NCI-H774 (cell line): ENCODE measurements around the gene ITGB5.
"Not testable (repeated sequence)": the region's sequence is repeated elsewhere in the genome, so short reads cannot be mapped to it uniquely, and the experiment has no call there.

ENCODE experiments used
- DNase-seq: peaks from one replicate; lab custom pipeline; 2025; lab: John Stamatoyannopoulos, UW

ITGB5 gene

DNA sequence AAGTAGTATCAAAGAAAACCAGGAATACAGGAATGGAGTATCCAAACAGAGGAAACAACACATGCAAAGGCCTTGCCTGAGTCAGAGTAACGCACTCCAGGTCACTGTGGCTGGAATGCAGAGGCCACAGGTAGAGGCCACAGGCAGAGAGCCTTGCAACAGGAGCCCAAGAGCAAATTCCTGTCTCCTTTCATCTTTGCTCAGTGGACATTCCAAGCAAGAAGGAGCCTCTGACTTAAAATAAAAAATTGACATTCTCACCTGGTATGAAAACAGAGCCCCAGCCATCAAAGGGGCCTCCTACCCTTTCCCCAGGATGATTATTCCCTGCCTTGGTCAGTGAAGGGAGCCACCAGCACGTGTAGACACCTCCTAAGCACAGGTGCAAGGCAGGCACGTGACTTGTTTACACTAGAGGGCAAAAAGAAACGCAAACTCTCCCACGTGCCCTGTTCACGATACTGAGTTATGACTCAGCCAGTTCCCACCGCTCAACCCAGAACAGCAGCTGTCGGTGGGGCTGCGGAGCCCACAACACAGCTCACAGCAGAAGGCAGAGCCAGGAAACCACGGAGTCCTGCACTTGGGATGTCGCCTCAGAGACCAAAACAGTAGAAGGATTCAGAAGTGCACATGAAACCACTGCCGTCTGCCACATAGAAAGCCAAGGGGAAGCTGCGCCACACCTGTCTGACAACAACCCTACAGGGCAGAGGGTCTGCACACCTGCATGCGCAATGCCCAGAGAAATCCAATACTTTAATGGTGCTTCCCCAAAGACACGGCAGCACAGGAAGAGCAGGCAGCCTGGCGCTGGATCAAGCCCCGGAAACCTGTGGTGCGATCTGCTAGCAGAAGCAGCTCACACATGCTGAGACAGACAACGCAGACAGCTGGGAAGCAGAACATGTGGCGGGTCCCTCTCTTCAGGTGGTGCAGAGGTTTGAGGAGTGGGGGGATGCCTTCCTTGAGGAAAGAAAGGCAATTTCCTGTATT lies 52.1 kb downstream of the ITGB5 start:
- DNase-seq = peak; percentile 47

- no peak for DNase-seq
Measured at GRCh38 chr3:124833710-124834332, 53.3 kb downstream of the ITGB5 start.

- DNase-seq = no peak
Measured at GRCh38 chr3:124832782-124833709, 54.1 kb downstream of the ITGB5 start.

DNA sequence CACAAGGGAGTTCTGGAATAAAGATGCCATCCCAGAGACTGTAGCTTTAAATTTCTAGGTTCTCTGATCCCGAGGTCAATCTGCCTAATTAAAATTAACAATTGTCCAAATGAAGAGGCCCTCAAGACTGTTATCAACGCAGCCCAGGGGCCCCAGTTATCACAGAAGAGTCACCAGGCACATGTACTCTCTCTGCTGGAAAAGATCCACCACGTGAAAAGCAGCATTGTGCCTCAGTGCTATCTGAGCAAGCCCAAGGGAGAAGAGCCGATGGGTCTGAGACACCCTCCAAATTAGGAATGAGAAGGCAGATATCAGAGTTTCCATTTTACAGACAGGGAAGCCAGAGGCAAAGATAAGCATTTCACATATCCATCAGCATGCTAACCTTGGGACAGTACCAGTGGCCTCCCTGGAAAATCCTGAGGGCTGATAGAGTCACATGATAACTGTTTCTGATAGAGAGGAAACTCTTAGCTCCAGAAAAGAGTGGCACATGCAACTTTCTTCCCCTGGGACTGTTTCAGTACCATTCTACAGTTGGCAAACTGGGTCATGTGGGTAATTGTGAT lies 55.5 kb downstream of the ITGB5 start:
- no peak for DNase-seq

DNA sequence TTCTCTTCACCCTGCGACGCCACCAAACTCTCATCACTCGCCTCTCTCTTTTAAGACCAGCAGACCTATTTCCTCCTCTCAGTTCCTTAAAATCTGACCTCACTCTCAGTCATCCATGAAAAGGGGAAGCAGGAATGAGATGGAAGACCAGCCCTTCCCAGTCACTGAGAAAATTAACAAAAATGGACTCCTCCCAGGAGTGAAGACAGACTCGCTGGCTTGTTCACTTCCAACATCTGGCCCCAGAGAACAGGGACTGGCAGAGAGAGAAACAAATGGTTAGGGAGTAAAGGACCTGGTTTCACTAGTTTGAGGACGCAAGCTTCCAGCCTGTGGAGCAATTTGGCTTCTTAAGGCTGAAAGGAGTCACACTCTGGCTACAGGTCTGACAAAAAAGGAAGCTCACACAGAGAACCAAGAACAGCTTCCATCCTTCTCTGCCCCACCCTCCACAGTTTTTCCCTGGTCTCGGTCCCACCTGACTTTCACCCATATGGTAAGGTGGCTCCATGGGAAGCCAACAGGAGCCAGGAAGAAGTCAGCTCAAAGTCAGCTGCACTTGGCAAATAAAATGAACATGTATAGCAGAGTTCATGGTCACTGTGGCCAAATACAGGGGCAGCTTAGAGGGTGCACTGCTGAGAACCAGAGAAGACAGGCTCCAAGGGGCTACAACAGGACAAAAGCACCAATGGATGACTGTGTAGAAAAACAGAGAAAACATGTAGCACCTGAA lies 57.2 kb downstream of the ITGB5 start:
- no peak for DNase-seq

DNA sequence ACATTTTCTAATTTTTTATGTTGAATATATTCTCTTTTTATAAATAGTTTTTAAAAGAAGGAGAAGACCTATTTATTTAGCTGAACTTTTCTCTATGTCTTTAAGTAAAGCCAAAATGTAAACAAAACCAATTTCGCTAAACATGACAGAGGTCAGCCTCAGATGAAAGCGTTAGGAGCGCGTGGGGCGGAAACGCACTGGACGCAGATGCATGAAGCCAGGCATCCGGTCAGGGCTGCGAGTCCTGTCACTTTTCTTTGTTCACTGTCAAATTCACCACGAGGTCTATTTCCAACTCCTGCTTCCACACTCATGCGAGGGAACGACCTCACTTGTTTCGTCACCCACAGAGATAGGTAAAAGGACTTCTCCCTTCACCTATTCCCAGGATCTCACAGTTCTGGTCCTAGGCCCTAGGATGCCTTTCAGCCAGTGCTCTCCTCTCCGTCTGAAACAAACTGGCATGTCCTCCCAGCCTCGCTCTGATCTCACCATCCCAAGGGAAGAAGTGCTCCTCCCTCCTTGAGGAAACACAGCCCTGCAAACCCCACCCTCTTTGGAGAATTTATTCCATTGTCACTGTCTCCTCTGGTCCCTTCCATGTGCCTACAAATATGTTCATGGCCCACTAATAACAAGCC lies 57.9 kb downstream of the ITGB5 start:
- no peak for DNase-seq

GRCh38 chr3:124827476-124828206 lies 59.5 kb downstream of the ITGB5 start:
- DNase-seq = not testable (repeated sequence)

- DNase-seq = no peak
Measured at GRCh38 chr3:124826703-124827102, 60.5 kb downstream of the ITGB5 start.

DNA sequence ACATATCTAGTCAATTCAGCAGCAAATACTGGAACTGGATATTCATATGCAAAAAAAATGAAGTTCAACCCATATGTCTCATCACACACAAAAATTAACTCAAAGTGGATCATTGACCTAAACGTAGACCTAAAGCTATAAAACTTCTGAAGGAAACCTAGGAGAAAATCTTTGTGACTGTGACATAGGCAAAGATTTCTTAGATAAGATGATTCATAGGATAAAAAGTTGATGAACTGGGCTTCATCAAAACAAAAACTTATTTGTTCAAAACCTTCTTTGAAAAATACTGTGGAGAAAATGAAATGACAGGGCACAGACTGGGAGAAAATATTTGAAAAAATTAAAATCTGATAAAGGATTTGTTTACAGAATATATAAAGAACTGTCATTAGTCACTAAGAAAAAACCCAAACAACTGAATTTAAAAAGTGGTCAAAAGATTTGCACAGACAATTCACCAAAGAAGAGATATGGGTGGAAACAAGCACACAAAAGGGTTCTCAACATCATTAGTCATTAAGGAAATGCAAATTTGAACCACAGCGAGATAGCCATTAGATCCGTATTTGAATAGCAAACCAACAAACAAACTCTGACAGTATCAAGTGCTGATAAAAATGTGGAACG lies 62.8 kb downstream of the ITGB5 start:
- DNase-seq = no peak

- DNase-seq = no peak
Measured at GRCh38 chr3:124823648-124824047, 63.5 kb downstream of the ITGB5 start.

GRCh38 chr3:124823206-124823605 lies 64.0 kb downstream of the ITGB5 start:
- no peak for DNase-seq

GRCh38 chr3:124821356-124821755 lies 65.8 kb downstream of the ITGB5 start:
- DNase-seq = no peak

DNA sequence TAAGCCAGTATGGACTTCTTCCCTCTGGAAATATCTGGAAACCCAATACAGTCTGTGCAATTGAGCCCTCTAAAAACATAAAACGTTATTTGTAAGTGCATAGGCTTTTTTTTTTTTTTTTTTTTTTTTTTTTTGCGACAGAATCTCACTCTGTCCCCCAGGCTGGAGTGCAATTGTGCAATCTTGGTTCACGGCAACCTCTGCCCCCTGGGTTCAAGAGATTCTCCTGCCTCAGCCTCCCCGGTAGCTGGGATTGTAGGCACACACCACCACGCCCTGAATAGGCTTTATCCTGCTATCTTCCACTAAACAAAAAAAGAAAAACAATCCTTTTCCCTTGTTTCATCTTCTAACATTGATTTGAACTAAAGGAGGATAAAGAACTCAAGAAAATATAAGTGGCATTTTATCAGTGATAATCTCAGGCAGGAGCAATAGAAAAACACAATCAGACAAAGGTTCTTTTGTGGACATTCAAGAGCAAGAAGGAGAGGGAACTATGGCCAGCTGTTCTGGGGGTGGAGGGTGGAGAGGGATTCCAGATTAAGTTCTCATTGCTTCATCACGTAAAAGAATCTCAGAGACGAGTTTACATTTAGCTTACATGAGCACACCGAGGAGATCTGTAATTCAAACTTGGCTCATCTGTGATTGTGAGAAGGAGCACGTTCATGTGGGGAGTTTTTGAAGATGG lies 68.6 kb downstream of the ITGB5 start:
- no peak for DNase-seq

GRCh38 chr3:124817079-124817478 lies 70.1 kb downstream of the ITGB5 start:
- DNase-seq = no peak

GRCh38 chr3:124816206-124816605 lies 71.0 kb downstream of the ITGB5 start:
- DNase-seq = no peak

GRCh38 chr3:124815781-124816180 lies 71.4 kb downstream of the ITGB5 start:
- no peak for DNase-seq

DNA sequence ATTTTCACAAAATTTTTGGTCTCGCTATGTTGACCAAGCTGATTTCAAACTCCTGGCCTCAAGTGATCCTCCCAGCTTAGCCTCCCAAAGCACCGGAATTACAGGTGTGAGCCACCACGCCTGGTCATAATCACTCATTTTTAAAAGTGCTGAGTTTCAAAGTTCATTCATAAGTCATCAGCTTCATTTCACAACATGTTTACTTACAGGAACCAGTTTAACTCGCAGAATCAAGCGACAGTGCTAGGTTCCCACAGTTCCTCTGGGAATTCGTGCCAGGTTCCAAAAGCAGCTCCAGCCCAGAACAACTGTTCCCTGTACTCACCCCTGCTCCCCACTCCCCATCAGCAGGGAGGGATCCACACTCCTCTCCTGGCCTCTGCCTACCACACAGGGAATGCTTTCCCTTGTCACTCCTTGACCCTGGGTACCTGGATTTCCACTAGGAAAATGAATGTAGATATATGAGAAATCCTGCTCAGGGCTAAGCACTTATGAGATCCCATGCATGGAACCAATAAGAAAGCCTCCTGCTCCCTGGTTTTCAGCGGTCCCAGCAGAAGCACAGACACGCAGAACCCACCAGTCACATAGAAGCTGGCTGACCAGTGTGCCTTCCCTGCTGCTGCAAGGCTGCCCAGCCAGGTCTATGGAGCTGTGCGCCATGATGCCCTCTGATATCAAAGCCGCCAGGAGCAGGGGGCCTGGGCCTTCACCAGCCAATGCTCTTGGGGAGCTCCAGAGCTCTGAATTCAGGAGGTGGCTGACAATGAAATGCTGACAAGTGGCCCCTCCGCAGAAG lies 72.3 kb downstream of the ITGB5 start:
- DNase-seq = no peak

GRCh38 chr3:124813541-124813940 lies 73.6 kb downstream of the ITGB5 start:
- no peak for DNase-seq
